NCI-H2171 (cell line): ENCODE results near the gene EBF4.

ENCODE experiments used
- DNase-seq: peaks from one replicate; lab custom pipeline; 2025; lab: John Stamatoyannopoulos, UW

Gene EBF4

DNA sequence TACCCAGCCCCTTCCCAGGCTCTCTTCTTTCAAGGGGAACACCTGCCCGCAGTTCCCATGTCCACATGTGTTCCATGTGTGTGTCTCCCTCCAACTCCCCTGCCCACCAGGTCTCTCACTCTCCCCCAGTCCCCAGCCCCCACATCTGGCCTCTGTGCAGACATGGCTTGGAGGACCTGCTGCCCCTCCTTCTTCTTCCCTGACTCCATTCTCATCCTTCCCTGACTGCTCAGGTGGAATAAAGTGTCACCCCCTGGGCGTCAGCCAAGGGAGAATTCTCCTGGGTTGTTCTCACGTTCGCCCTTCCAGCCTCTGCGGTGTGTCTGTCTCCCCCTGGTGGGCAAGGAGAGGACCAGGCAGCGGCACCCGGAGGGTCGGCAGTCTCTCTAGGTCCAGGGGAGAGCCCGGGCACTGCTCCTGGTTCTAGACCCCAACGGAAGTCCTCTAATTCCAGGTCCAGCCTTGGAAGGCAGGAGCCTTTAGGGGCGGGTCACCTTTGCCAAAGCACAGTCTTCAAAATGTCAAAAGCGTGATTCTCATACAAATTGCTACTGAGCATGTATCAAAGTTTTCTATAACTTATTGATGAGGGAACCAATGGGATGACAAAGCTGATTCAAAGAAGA, 50.5 kb downstream of the EBF4 start:
- peak; percentile 89 for DNase-seq

DNA sequence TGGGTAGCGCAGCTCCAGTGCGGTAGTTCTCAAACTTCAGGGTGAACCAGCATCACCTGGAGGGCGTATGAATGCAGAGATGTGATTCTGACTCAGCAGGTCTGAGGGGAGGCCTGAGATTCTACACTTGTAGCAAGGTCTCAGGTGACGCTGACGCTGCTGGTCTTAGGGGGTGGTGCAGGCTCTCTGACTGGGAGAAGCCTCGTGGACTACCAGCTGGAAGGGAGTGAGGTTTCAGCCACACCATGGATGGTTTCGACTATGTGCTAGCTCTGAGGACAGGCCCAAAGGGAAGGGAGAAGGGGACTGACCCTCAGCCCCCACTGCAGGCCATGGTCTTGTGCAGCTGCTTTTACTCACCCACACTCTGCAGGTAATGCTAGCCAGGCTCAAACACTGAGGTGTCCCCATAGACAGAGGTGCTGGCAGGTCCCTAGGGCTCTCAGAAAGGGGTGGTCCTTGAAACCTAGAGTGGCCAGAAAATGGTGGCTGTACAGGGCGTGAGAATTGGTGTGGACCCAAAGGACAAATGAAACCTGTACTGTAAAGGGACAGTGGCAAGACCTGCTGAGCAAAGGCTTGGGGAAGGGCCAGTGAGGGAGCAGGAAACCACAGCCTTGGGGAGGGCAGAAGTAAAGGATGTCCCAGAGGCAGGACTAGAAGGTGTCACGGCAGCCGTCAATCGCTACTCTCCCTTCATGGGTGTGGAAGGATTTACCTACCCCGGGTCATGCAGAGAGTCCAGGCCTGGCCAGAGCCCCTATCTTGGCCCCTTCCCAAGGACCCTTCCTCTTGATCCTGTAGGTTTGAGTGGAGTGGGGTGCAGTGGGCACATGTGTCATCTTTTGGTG, 52.7 kb downstream of the EBF4 start:
- no peak for DNase-seq

DNA sequence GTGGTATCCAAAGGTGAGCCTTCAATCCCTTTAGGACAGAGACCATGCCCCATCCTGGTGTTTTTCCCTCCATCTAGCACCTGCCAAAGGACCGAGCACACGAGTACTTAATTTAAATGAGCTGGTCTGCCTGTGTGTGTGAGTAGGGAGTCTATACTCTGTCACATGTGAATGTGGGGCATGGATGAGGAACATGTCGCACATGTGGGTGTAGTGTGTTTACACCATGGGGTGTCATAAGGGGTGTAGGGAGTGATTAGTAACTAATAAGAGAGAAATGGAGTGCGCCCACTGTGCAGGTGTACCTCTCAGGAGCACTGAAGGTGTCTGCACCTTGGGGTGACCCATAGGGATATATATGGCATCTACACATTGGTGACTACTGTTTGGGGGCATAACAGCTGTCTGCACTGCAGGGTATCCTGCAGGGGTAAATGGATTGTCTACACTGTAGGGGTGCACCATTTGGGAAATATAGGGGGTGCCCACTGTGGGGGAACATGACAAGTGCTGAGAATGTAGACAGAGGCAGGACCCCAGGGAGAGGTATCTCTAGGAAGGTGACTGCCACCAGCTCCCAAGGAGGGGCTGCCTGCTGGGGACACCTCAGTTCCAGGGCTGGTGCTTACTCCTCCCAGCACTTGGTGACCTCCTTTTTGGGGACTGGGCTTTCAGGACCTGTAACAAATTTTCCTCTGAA, 53.5 kb downstream of the EBF4 start:
- DNase-seq = no peak

DNA sequence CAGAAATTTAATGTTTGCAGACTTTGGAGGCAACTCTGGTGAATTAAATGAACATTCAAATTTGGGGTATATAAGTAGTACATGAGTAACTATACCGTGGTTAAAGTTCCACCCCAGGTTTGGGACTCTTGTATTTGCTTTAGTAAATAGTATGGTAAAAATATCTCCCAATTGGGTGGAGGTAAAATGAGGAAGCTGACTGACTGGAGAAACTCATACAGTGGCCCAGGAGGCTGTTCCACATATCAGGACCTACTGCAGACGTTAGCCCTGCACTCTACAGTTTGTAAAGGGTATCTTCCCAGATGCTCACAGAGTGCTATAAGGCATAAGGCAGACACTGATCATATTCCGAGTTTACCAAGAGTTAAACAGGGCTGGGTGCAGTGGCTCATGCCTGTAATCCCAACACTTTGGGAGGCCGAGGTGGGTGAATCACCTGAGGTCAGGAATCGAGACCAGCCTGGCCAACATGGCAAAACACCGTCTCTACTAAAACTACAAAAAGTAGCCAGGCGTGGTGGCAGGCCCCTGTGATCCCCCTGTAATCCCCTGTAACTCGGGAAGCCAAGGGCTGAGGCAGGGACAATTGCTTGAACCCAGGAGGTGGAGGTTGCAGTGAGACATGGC, 54.2 kb downstream of the EBF4 start:
- DNase-seq = no peak

DNA sequence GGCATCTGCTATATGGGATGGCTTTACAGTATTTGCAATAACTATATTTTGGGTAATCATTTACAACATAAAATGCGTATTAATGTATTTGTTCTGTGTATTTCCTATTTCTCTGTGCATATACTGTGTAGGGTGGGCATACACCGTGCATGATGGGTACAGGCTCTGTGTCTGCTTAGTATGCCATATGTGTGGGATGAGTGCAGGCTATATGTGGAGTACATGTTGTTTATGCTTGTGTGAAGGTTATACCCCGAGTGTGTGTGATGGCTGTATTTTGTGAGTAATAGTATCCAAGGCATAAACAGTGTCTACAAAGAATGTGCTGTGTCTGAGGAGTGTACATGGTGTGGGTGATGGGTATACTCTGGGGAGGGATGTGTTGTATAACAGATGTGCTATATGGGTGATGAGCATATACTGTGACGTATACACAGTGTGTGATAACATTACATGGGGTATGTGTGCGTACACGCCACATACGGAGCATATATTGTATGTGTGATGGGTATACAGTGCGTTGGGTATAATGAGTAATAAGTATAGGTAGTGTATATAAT, 55.2 kb downstream of the EBF4 start:
- DNase-seq = no peak

DNA sequence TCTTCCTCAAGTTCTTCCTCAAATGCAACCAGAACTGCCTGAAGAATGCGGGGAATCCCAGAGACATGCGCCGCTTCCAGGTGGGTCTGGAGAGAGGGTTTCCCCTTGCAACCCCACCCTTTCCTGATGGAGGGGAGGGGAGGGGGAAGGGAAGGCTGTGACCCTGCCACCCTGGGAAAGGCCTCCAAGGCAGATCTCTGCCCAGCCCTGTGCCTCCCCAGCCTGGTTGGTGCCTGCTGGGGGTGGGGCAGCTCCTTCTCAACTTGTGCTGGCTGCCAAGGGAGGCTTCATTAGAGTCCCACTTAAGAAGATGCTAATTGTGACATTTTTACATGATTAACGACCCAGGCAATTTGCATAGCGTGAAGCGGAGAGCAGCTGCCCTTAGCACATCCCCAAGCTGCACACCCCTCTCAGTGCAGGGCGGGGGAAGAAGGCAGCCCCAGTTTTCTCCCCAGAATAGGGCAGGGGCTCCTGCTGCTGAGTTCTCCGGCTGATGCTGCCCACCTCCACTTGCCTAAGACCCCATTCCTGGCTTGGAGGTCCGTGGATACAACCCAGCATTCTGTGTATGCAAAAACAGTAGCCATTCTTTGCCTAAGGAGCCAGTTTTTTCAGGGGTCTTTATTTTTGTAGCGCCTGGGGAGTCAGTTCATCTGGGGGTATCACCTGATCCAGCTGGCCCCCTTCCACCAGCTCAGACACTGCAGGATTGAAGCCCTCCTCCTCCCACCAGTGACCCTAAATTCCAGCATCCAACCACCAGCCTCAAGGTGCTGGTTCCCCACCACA, 56.2 kb downstream of the EBF4 start:
- no peak for DNase-seq

DNA sequence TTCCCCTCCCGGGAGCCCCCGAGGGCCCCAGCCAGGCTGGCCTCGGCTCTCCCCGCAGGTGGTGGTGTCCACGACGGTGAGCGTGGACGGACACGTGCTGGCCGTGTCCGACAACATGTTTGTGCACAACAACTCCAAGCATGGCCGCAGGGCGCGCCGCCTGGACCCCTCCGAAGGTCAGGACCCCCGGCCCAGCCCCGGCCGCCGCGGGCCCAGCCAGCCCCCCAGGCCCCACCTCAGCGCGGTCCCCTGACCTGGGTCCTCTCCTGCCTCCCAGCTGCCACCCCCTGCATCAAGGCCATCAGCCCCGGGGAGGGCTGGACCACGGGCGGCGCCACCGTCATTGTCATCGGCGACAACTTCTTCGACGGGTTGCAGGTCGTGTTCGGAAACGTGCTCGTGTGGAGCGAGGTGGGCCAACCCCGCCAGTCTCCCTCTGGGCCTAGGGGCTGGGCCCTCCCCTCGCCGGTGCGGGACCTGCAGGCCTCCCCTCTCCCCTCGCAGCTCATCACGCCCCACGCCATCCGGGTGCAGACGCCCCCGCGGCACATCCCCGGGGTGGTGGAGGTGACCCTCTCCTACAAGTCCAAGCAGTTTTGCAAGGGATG, 56.9 kb downstream of the EBF4 start:
- no peak for DNase-seq

DNA sequence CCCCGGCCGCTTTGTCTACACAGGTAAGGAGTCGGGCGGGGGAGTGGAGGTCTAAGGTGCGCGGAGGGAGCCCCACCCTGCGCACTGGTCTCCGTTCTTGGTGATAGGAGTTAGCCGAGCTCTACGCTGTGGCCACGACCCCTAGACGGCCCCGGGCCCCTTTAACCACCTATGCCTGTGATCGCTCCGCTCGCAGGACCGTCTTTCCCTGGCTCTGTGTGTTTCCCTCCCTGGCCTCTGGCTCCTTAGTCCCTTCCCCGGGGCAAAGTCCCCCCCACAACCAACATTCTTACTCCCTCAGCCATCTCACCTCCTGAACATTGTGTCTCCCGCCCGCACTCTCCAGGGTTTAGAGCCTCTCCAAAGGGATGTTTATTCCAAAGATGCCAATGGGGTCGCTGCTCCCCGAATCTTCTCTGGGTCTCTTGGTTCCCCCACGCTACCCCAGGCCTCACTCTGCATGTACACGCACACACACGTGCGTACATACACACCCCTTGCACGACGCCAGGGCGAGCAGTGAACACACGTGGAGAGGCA, 57.4 kb downstream of the EBF4 start:
- no peak for DNase-seq

DNA sequence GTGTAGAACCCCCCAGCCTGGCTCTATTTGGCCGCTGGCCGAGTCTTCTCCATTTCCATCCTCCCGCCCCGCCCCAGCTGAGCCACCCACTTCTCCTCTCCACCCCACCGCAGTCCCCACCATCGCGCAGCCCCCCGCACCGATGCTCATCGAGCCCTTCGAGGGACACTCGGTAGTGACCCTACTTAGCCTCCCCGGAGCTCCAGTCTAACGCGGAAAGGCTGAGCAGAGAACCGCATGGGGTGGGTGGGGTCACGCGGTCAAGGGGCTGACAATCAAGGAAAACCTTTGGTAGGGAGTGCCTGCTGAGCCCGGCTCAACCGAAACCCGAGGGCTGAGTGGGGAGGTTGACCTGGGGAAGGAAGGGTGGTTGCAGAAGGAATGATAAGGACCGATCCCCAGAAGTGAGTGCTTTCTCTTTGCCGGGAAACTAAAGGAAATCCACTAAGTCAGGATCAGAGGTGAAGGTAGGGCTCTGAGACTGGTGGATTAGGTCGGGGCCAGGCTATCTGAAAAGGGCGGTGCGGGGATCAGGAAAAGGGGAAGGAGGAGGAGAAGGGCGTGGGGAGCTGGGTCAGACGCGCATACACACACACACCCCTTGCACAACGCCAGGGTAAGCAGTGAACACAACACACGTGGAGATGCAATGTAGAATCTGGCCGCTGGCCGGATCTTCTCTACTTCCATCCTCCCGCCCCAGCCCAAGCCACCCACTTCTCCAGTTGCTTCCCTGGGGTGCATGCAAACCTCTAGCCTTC, 58.1 kb downstream of the EBF4 start:
- DNase-seq = no peak

DNA sequence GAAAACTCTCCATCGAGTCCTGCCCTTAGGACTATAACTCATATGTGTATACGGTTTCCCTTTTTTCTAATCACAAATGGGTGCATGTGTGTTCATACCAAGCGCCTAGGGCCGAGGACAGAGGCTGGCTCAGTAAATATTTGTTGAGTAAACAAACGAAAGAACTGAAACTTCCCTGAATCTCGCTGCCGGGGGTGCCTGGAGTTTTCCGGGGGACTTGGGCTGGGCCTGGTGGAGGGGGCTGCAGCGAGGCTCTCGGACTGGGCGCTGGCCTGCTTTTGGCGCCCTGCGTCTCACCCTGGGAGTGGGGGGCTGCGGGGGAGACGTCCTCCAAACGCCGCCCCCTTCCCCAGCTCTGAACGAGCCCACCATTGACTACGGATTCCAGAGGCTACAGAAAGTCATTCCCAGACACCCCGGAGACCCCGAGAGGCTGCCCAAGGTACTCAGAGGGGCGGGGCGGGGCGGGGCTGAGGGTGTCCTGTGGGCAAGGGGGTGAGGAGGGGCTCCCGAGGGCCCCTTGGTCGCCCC, 58.8 kb downstream of the EBF4 start:
- no peak for DNase-seq

DNA sequence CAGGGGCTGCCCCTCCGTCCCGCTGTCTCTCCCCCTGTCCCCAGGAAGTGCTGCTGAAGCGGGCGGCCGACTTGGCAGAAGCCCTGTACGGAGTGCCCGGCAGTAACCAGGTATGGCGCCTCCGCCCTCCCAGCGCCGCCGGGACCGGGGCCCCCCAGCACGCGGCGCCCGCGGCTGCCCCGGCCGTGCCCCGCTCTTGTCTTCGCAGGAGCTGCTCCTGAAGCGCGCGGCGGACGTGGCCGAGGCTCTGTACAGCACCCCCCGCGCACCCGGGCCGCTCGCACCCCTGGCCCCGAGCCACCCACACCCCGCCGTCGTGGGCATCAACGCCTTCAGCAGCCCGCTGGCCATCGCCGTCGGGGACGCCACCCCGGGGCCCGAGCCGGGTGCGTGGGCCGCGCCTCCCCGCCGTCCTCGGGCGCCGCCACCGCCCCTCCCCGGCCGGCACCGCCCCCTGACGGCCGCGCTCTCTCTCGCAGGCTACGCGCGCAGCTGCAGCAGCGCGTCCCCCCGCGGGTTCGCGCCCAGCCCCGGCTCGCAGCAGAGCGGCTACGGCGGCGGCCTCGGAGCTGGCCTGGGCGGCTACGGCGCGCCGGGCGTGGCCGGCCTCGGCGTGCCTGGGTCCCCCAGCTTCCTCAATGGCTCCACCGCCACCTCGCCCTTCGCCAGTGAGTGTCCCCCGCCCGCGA, 59.4 kb downstream of the EBF4 start:
- peak; percentile 39 for DNase-seq

DNA sequence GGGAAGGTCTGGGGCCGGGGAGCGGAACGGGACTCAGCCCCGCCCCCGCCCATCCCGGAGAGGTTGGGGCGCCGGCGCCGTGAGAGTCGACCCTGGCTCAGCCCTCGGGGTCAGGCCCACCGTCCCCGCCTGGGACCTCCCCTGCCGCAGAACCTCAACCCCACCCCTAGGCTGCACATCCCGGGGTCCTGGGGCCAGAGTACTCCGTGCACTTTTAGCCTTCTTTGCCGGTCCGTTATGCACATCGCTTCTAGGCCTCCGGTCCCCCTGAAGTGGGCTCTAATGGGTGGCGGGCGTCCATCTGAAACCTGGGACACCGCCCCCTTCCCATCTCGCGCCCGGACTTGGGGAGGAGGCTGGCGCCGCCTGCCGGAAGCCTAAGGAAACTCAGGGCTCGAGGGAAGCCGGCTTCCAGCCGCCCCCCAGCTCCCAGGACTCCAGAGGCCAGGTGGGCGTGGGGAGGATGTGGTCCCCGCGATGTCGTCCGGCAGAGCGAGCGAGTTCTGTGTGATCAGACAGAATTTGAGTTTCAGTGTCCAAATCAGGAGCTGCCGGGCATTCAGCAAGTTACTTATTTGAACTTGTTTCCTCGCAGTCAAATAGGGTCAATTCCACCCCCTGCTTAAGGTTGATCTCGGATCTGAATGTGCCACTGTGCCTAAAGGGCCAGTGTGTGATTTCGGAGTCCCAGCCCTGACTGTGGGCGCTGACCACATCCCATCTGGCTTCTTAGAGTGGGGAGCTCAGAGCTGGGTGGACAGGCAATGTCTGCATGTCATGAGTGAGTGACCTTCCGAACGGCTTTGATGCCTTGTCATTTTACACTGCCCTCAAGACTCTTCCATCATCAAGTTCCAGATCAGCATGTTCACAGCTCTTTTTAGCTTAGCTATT, 60.2 kb downstream of the EBF4 start:
- peak; percentile 64 for DNase-seq

DNA sequence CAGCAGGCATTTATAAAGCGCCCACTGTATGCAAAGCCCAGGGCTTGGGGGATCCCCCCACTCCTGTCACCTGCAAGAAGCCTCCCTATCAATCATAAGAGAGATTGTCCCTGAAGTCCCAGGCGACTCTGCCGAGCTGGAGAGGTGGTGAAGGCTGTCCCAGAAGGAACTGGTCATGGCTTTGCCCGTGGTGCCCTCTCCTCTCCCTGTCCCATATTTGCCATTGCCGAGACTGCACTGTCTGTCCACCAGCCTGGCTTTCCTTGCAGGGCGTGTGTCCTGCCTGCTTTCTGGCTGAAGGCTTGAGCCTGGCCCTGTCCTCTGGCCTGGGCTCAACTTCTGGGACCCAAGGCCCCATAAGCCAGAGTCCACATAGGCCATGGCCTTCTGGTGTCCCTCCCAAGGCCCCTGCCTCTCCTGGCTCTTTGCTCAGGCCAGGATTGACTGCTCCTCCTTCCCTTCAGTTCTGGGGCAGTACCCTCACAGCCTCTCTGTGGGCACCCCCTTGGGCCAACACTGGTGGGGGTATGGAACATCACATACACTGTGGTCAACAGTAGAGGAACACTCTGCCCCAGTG, 61.0 kb downstream of the EBF4 start:
- no peak for DNase-seq

DNA sequence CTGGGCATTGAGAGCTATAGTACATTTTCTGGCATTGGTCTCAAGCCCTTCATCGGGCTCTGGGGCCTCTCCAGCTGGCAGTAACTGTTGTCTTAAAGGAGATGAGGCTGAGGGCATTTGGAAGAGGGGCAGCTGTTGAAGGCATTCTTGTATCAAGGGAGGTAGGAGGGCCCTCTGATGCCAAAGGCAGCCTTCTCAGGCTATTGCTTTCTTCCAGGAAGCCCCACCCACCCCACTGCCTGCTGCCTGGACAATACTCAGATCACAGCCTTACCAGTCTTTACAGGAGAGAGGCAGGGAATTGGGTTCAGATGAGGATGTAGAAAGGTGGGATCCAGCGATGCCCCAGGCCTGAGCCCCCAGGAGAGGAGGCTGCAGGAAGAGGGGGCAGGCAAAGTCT, 61.8 kb downstream of the EBF4 start:
- no peak for DNase-seq

DNA sequence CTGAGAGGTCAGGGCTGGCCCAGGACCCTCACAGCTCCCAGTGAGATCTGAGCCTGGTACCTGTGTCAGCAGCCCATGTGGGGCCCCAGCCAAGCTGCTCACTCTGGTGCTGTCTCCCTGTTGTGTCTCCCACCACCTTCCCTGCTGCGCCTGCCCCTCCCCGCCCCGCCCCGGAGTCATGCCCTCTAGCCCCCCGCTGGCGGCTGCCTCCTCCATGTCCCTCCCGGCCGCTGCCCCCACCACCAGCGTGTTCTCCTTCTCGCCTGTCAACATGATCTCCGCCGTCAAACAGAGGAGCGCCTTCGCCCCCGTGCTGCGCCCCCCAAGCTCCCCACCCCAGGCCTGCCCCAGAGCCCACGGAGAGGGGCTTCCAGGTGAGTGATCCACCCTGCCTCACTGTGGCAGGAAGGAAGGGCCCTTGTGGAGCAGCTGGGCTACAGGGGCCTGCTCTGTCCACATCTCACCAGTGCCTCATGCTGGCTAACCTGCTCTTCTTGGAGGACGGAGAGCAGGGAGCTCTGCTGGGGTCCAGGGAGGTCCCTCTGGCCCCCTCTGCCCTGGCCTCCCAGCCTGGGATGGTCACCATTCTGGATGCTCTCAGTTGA, 63.0 kb downstream of the EBF4 start:
- no peak for DNase-seq

DNA sequence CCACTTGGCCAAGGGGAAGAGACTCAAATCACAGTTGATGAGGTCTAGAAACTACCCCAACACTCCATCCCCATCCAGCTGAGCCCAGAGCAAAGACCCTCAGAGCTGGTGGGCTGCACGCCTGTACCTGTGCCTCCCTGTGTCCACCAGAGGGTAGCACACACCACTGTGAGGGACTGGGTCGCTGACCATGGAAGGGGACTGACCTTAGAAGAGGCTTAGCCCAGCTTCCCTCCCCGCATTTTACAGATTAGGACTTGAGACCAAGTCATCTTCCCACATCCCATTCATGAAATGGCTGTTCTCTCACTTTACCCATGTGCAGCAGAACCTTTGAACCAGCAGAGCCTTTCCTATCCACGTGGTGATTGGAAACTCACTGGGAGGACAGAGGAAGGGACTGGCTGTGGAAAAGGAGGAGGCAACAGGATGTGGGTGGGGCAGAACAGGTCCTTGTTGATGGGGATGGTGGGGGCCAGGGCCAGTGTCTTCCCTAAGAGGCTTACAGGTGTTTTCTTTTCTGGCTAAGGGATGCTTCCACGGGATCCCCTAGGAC, 63.6 kb downstream of the EBF4 start:
- no peak for DNase-seq

DNA sequence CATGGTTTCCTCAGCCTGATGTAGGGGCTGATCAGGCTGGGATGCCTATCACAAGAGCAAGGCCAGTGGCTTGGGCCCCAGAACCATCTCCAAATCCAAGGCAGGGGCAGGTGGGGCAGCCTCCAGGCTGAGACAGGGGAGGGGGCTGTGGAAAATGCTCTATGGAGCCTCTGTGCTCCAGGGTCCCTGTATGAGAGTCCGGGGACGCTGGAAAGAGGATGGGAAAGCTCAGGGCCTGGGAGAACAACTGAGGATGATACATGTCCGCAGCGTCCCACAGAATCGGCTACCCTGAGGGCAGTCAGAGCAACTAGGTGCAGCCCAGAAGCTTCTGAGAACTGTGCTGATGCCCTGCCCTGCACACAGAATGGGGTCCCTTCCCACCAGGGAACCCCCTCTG, 64.4 kb downstream of the EBF4 start:
- no peak for DNase-seq
